Activated CD4-positive, alpha-beta T cell treated with anti-CD3 and anti-CD28 coated beads, Interleukin-10, Interleukin-2, amounts not matched to agents 100 ng/mL and 50 ng/mL, durations not matched to agents 16 hours and 8 hours (primary cell): ENCODE data around the gene ANKRD13D.

Source experiments
- DNase-seq: peaks from one replicate; pipeline ENCODE4 v3.0.0-alpha.2; 2020

The ANKRD13D gene

GRCh38 chr11:67262731-67263675 lies 26.1 kb upstream of the ANKRD13D start:
- peak; percentile 89 for DNase-seq

GRCh38 chr11:67264260-67264659 lies 24.8 kb upstream of the ANKRD13D start:
- DNase-seq, result no peak

GRCh38 chr11:67264877-67265632 lies 24.0 kb upstream of the ANKRD13D start:
- no peak for DNase-seq

GRCh38 chr11:67265633-67266448 lies 23.3 kb upstream of the ANKRD13D start:
- DNase-seq, result peak; percentile 86

- peak; percentile 61 for DNase-seq
Observed at GRCh38 chr11:67266449-67267187, 22.5 kb upstream of the ANKRD13D start, which contains the start of gene GRK2. Gene GRK2, plus strand, starts transcription at chr11:67266473. Its CDS starts 227 bp downstream, at chr11:67266700.

GRCh38 chr11:67267188-67268080 lies 21.7 kb upstream of the ANKRD13D start:
- DNase-seq, result peak; percentile 59

GRCh38 chr11:67268081-67268961 lies 20.8 kb upstream of the ANKRD13D start:
- DNase-seq, result peak; percentile 97

GRCh38 chr11:67268962-67269268 lies 20.2 kb upstream of the ANKRD13D start:
- DNase-seq, result no peak

- DNase-seq, result peak; percentile 48
Observed at GRCh38 chr11:67269401-67270255, 19.5 kb upstream of the ANKRD13D start.

GRCh38 chr11:67270256-67271204 lies 18.6 kb upstream of the ANKRD13D start:
- peak; percentile 55 for DNase-seq

- DNase-seq, result no peak
Observed at GRCh38 chr11:67271205-67271540, 17.9 kb upstream of the ANKRD13D start.

- peak; percentile 92 for DNase-seq
Observed at GRCh38 chr11:67271541-67272284, 17.4 kb upstream of the ANKRD13D start.

GRCh38 chr11:67272327-67273259 lies 16.5 kb upstream of the ANKRD13D start:
- DNase-seq, result peak; percentile 67

GRCh38 chr11:67273260-67273990 lies 15.7 kb upstream of the ANKRD13D start:
- DNase-seq, result no peak
